HG03064 (cell line): ENCODE measurements around the gene GPATCH4.

Experiments used
- ATAC-seq: cut with Tn5 transposase; IDR thresholded peaks from one replicate; pipeline ENCODE4 v1.9.1; 2021; ENCODE audit warnings: low read depth; ENCODE audit not compliant: unreplicated experiment

The GPATCH4 gene

DNA sequence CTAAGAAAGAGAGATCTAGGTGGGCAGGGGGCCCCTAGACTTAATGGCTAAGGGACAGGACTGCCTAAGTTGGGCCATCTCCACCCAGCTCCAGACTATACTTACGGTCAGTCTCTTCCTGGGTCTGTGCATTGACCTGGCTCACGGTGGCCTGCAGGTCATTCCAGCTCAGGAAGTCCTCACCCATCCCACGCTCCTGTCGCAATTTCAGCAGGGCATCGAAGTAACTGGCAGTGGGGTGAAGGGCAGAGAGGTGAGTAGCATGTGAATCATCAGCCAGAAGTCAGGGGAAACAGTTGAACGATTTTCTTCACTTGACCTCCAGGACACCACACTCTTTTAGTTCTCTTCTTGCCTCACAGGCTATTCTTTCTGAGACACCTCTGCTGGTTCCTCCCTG, 49.4 kb downstream of the GPATCH4 start:
- ATAC-seq = no peak

GRCh38 chr1:156551066-156551643, 50.1 kb downstream of the GPATCH4 start:
- ATAC-seq = no peak

GRCh38 chr1:156550346-156550745, 50.9 kb downstream of the GPATCH4 start:
- no peak for ATAC-seq

- no peak for ATAC-seq
These were observed 51.4 kb downstream of the GPATCH4 start for GRCh38 chr1:156549831-156550230.

DNA sequence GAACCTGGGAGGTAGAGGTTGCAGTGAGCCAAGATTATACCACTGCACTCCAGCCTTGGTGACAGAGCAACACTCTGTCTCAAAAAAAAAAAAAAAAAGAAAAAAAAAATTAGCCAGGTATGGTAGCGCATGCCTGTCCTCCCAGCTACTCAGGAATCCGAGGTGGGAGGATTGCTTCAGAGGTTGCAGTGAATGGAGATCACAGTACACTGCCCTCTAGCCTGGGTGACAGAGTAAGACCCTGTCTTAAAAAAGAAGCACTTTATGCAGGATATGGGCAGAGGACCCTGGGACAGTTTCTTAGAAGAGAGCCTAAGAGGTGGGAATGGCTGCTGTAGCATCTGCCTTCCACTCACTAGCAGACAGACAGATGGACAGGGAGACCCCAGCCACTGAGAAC, 51.9 kb downstream of the GPATCH4 start:
- no peak for ATAC-seq

GRCh38 chr1:156547982-156548381, 53.3 kb downstream of the GPATCH4 start:
- ATAC-seq = no peak

- ATAC-seq = no peak
These were observed 53.8 kb downstream of the GPATCH4 start for GRCh38 chr1:156547434-156547833.

DNA sequence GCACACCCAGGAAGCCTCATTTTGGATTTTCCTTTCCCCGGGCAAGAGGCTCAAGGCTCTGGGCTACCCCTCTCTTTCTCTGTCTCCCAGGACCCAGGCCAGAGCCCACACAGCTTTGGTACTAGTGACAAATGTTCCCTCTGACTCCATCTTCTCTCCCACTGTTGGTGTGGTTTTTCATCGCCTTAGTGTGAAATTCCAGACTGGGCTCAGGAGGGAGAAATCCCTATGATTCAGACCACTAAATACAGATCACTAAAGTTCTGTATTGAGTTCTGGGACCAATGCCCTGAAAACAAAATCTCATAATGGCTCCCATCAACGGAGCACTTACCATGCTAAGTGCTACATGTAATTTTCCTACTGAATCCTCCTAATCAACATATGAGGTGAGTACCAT, 55.0 kb downstream of the GPATCH4 start:
- no peak for ATAC-seq

GRCh38 chr1:156544592-156545102, 56.6 kb downstream of the GPATCH4 start:
- no peak for ATAC-seq
